Smooth muscle cell (in vitro differentiated cells): ENCODE data around the gene ADAMTS1. TPM values are rescaled to one million over a fixed set of nuclear protein-coding genes. Genes with fewer than 3 reads are reported as not detected.

Source experiments
- DNase-seq: peaks from one replicate; lab custom pipeline; 2025; ENCODE audit not compliant: unreplicated experiment; lab: John Stamatoyannopoulos, UW
- H2AFZ ChIP-seq: fragments of 200-600 bp; sonication (generic); 2 replicates; pipeline ENCODE4 v1.6.0; 2016; ENCODE audit warnings: antibody characterized with exemption, low read depth, mild to moderate bottlenecking
- H3F3A ChIP-seq: fragments of 200-600 bp; sonication (generic); 2 replicates; pipeline ENCODE4 v1.6.0; 2017; ENCODE audit warnings: antibody characterized with exemption, low read depth
- H3K27ac ChIP-seq: fragments of 200-600 bp; sonication (generic); 2 replicates; pipeline ENCODE4 v1.5.1; 2016; ENCODE audit warnings: low read depth, mild to moderate bottlenecking
- H3K27me3 ChIP-seq: fragments of 200-600 bp; sonication (generic); 2 replicates; pipeline ENCODE4 v1.6.1; 2016; ENCODE audit warnings: low read depth, mild to moderate bottlenecking
- H3K36me3 ChIP-seq: fragments of 200-600 bp; sonication (generic); 2 replicates; pipeline ENCODE4 v1.5.1; 2016; ENCODE audit warnings: low read depth
- H3K4me1 ChIP-seq: fragments of 200-600 bp; sonication (generic); 2 replicates; pipeline ENCODE4 v1.5.1; 2016; ENCODE audit warnings: low read depth
- H3K4me2 ChIP-seq: fragments of 200-600 bp; sonication (generic); 2 replicates; pipeline ENCODE4 v1.6.0; 2016; ENCODE audit warnings: mild to moderate bottlenecking
- H3K4me3 ChIP-seq: fragments of 200-600 bp; sonication (generic); 2 replicates; pipeline ENCODE4 v1.5.1; 2016; ENCODE audit warnings: mild to moderate bottlenecking
- H3K79me2 ChIP-seq: fragments of 200-600 bp; sonication (generic); 2 replicates; pipeline ENCODE4 v1.6.0; 2016; ENCODE audit warnings: low read depth, mild to moderate bottlenecking
- H3K9ac ChIP-seq: fragments of 200-600 bp; sonication (generic); 2 replicates; pipeline ENCODE4 v1.6.0; 2016; ENCODE audit warnings: low read depth
- H3K9me3 ChIP-seq: fragments of 200-600 bp; sonication (generic); replicated peaks from 2 replicates; pipeline ENCODE4 v1.5.1; 2016; ENCODE audit warnings: low read depth
- H4K20me1 ChIP-seq: fragments of 200-600 bp; sonication (generic); 2 replicates; pipeline ENCODE4 v1.6.0; 2016; ENCODE audit warnings: low read depth
- WGBS: methylation state at CpG from one replicate; pipeline ENCODE4 v1.1.7; 2016; ENCODE audit warnings: low lambda C conversion rate; 5-methylcytosine and 5-hydroxymethylcytosine counted together
- polyA plus RNA-seq: library from polyadenylated mRNA; unstranded; fragments of >200 nt; fragmentation: Nextera tagmentation; extraction: Ambion mirVana; gene quantifications from 2 replicates; pipeline ENCODE4 v1.2.1, GENCODE V29; 2016
- total RNA-seq: library from RNA; depleted of rRNA; stranded (reverse); fragments of >200 nt; gene quantifications from 2 replicates; pipeline ENCODE4 v1.2.3, GENCODE V29; 2014
- TF ChIP-seq, protein P1 (sequence below): fragments of 200-600 bp; sonication (generic); IDR thresholded peaks from 2 replicates; pipeline ENCODE4 v1.5.1; 2017; ENCODE audit warnings: borderline replicate concordance, mild to moderate bottlenecking, antibody characterized with exemption; ENCODE audit not compliant: insufficient read depth, poor library complexity, severe bottlenecking

ADAMTS1 gene
- total and polyA plus RNA-seq, 2 experiments from 2014 or later, result 181 to 264 TPM

DNA sequence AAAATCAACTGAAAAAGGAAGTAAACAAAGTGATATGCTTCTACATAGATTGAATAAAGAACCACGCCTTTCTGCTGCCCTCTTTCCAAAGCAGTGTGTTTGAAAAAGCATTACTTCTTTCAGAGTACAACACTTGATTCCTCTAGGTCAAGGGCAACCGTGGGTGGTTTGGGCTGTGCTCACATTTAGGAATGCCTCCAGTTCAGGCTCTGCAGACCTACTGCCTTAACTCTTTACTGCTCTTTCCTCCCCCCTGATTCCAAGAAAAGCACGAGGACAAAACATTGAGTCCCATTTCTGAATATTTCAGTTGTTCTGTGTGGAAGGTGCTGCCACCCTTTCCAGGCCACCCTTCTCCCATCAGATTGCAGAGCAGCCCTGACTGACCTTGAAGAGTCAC is 45.2 kb downstream of the ADAMTS1 start:
- Histone ChIP-seq H2AFZ (no peak overlapping the region), H3K9me3 (no peaks in the 10 kb centered on the region), H3F3A (peaks cover 20% of the 10 kb centered on the region), H3K4me3 (no peak overlapping the region), H3K27me3 (no peaks in the 10 kb centered on the region), H3K27ac (peak overlapping the region; percentile 78), H3K36me3 (no peaks in the 10 kb centered on the region), H3K4me2 (no peak overlapping the region), H3K79me2 (no peaks in the 10 kb centered on the region), H3K4me1 (peaks cover 11% of the 10 kb centered on the region), H4K20me1 (no peaks in the 10 kb centered on the region), H3K9ac (no peak overlapping the region)
- DNase-seq, result no peak
- TF ChIP-seq, protein P1, sequence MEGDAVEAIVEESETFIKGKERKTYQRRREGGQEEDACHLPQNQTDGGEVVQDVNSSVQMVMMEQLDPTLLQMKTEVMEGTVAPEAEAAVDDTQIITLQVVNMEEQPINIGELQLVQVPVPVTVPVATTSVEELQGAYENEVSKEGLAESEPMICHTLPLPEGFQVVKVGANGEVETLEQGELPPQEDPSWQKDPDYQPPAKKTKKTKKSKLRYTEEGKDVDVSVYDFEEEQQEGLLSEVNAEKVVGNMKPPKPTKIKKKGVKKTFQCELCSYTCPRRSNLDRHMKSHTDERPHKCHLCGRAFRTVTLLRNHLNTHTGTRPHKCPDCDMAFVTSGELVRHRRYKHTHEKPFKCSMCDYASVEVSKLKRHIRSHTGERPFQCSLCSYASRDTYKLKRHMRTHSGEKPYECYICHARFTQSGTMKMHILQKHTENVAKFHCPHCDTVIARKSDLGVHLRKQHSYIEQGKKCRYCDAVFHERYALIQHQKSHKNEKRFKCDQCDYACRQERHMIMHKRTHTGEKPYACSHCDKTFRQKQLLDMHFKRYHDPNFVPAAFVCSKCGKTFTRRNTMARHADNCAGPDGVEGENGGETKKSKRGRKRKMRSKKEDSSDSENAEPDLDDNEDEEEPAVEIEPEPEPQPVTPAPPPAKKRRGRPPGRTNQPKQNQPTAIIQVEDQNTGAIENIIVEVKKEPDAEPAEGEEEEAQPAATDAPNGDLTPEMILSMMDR, result no peak
- 54% methylated on average over 3 of the region's 3 CpGs for WGBS

DNA sequence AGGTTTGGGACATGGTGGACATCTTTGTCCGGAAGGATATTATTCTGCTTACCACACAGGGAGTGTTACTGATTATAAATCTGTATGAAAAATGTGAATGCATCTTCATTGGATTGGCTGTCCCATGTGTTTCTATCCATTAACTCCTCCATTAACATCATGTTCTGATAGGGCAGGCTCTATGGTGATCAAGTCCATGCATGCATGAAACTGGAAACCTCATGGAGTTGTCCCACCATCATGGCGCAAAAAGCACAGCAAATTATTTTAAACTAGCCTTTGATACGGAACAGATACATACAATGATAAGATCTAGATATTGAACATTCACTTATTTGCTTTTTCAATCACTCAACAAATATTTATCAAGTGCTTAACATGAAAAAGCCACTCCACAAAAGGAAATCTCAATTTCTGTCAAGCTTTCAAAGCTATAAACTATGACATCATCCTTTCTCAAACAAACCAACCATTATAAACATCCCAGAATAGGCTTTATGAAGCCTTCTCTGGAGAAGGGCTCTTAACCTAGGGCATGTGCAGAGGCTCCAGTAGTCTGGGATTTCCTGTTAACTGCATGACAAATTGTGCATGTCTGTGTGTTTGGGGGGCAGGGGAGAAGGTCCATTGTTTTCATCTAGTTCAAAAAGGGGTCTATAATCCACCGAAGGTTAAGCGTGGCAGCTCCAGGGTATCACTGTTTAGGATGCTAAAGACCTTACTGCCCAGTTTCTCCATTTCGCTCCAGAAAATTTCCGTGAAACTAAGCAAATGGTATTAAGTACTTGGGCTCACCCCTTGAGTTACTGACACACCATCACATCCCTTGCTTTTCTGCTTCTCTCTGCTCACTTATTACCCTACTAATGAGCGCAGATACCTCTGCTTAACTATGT is 46.1 kb downstream of the ADAMTS1 start:
- Histone ChIP-seq H3K79me2 (no peaks in the 10 kb centered on the region), H3K9me3 (no peaks in the 10 kb centered on the region)

GRCh38 chr21:26797878-26798456 is 47.2 kb downstream of the ADAMTS1 start:
- Histone ChIP-seq H3K27me3 (no peaks in the 10 kb centered on the region), H4K20me1 (no peaks in the 10 kb centered on the region), H3K36me3 (no peaks in the 10 kb centered on the region), H3K27ac (no peak overlapping the region), H3K79me2 (no peaks in the 10 kb centered on the region), H3K9me3 (no peaks in the 10 kb centered on the region), H2AFZ (no peak overlapping the region), H3K4me3 (no peak overlapping the region), H3K9ac (no peak overlapping the region), H3K4me1 (peaks cover 11% of the 10 kb centered on the region), H3F3A (peaks cover 20% of the 10 kb centered on the region), H3K4me2 (no peak overlapping the region)
- DNase-seq, result no peak
- TF ChIP-seq, protein P1, result no peak
- whole genome bisulfite sequencing, result 93% methylated on average over 10 of the region's 10 CpGs

More for the DNA sequence above, 46.1 kb downstream of the ADAMTS1 start:
- H4K20me1 ChIP-seq, result no peaks in the 10 kb centered on the region
- H3K9ac ChIP-seq, result no peak overlapping the region
- no peak overlapping the region for H3K27ac ChIP-seq
- no peaks in the 10 kb centered on the region for H3K36me3 ChIP-seq
- H3F3A ChIP-seq, result peaks cover 20% of the 10 kb centered on the region
- H3K4me2 ChIP-seq, result no peak overlapping the region
- TF ChIP-seq, protein P1, result no peak
- DNase-seq, result no peak
- H2AFZ ChIP-seq, result no peak overlapping the region
- H3K4me3 ChIP-seq, result no peak overlapping the region
- WGBS, result 89% methylated on average over 8 of the region's 8 CpGs
- no peaks in the 10 kb centered on the region for H3K27me3 ChIP-seq
- H3K4me1 ChIP-seq, result peaks cover 11% of the 10 kb centered on the region
